GM19452 (cell line): ENCODE data around the gene SPECC1.
"Not testable (repeated sequence)": the region's sequence is repeated elsewhere in the genome, so short reads cannot be mapped to it uniquely, and the experiment has no call there.

Experiments
- ATAC-seq: cut with Tn5 transposase; IDR thresholded peaks from one replicate; pipeline ENCODE4 v1.9.1; 2021; ENCODE audit not compliant: unreplicated experiment

Gene SPECC1

GRCh38 chr17:20158580-20158979 lies 149.4 kb downstream of the SPECC1 start:
- ATAC-seq, result no peak

GRCh38 chr17:20159406-20160069 lies 150.4 kb downstream of the SPECC1 start:
- ATAC-seq, result no peak

GRCh38 chr17:20165516-20165915 lies 156.4 kb downstream of the SPECC1 start:
- not testable (repeated sequence) for ATAC-seq

GRCh38 chr17:20170085-20170484 lies 160.9 kb downstream of the SPECC1 start:
- ATAC-seq, result no peak

DNA sequence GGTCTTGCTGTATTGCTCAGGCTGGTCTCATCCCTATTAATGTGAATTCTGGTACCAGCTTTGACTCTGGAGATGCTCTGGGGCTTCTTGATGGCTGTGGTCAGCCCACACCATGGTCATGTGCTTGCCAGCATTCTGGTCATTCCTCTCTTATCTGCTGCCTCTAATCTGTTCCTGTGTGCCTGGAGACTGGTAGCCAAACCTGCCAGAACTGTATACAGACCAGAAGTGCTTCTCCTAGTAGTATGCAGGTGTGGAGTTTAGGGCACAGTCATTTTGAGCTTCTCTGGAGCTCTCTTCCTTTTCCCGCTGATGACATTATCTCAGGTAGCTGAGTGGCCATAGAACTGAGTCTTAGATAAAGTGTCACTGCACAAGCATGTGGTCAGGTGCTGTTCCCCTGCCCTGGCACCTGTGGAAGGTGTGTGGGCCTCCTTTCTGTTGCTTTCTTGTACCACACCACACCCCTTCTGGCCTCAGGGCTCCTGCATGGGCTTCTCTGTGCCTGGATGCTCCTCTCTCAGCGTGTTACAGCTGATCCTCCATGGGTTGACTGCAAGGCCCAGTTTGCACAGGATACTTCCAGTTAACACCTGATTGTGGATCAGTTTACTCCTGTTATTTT lies 162.7 kb downstream of the SPECC1 start:
- ATAC-seq, result no peak

DNA sequence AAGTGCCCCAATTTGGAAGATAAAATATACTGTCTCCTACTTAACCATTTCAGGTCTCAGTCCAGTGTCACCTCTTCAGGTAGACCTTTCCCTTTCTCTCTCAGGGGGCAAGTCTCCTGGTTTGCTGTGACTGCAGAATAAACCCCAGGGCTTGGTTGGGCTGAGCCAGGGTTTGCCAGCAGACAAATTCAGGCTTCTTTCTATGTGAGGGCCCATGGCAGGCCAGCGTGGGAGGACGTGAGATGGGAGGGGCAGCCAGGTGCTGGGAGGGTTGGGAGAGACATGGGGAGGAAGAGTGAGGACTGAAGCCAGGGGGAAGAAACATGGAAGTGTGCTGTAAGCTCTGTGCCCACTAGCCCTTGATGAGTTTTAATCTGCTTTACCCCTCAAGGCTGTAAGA lies 163.2 kb downstream of the SPECC1 start:
- no peak for ATAC-seq

DNA sequence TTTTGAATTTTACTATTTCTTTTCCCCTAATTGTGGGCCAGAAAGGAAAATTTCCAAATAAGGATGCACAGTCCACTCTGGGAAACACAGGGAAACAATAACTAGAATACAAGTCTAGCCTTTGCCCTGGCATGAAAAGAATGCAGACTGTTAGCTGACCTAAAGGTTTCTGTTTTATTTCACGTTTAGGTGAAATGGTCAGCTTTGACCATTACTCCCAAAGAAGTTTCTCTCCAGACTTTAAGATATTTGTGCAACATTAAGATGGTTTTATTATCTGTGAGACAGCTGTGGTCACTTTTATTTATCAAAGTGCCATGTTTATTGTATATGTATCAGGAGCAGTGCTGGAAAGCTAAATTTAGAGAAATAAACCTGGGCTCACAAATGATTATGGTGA lies 163.9 kb downstream of the SPECC1 start:
- no peak for ATAC-seq

- no peak for ATAC-seq
Observed at GRCh38 chr17:20174588-20175265, 165.6 kb downstream of the SPECC1 start.

GRCh38 chr17:20179041-20179440 lies 169.9 kb downstream of the SPECC1 start:
- ATAC-seq, result no peak

GRCh38 chr17:20180661-20181060 lies 171.5 kb downstream of the SPECC1 start:
- ATAC-seq, result no peak

GRCh38 chr17:20184181-20184580 lies 175.0 kb downstream of the SPECC1 start:
- no peak for ATAC-seq

DNA sequence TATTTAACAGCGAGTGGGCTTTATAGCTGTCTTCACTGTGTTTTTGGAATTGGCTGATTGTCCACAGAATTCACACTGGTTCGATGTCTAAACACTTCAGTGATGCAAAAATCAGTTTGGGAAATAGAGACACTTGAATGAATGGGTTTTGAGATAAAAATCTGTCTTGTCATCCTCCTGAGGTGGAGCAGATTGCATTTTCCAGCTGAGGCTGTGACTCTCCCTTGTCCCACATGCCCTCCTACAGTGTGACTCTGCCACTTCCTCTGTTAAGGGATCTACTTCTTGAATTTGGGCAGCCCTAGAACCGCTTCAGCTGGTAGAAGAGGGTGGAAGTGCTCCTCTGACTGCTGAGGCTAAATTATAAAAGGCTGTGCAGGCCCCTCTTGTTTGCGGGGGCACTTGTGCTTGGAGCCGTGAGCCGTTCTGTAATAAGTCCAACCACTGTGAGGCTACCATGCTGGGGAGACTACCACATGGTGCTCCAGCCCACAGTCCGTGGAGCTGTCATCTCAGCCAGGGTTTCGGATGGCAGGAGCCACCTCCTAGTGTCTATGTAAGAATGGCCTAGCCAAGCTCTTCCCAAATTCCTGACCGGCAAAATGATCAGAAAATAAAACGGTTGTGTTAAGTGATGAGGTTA lies 175.9 kb downstream of the SPECC1 start:
- no peak for ATAC-seq

- ATAC-seq, result no peak
Observed at GRCh38 chr17:20187049-20187448, 177.9 kb downstream of the SPECC1 start.

DNA sequence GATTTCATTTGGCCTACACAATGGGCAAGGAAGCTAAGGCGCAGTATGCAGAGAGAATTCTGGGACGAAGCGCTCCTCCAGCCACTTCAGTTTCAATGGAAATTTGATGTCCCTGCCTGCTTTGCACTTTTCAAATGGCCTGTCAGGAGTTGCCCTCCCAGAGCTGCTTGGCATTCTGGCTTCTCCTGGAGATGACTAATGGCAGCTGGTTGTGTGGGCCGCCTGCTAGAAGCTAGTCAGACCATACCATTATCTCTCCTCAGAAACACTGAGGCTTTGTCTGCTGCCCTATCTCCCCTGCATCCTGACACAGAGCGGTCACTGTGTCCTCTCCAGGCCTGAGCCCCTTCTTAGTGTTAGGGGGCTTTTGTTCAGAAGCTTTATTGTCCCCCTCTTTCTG lies 180.1 kb downstream of the SPECC1 start:
- no peak for ATAC-seq

GRCh38 chr17:20189979-20190378 lies 180.8 kb downstream of the SPECC1 start:
- ATAC-seq, result no peak

DNA sequence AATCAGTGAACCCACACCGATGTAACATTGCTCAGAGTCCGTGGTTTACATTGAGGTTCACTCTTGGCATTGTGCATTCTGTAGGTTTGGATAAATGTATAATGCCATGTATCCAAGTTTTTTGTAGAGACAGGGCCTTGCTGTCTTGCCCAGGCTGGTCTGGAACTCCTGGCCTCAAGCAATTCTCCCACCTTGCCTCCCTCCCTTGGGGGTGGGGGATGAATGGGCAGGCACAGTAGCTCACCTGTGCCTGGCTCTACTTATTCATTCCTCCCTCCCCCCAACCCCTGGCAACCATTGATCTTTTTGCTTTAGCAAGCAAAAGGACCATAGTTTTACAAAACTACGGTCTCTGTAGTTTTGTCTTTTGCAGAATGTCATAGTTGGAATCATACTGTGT lies 181.4 kb downstream of the SPECC1 start:
- ATAC-seq, result no peak

GRCh38 chr17:20191056-20191455 lies 181.9 kb downstream of the SPECC1 start:
- no peak for ATAC-seq

DNA sequence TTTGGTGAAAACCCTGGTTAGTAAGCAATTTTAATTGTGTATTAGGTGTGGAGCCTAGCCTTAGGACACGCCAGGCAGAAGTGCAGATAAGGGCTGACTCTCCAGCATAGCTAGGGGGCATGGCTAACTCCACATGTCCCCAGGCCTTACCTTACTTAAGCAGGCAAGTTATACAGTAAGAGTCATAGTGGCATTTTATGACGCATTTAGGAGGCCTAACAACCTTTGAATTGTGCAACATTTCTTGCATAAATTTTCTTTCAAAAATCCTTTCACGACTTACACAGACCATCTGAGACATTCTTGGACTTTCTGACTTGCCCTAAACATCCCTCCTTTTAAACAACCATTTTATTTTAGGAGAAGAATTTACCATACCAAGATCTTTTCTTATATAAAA lies 187.1 kb downstream of the SPECC1 start:
- ATAC-seq, result not testable (repeated sequence)

- no peak for ATAC-seq
Observed at GRCh38 chr17:20197272-20197926, 188.2 kb downstream of the SPECC1 start.

GRCh38 chr17:20200016-20200795 lies 191.0 kb downstream of the SPECC1 start:
- ATAC-seq, result no peak
